Activated T-helper 1 cell treated with anti-CD3 and anti-CD28 coated beads, Interleukin-2, amount 50 U/mL, for 16 hours (primary cell): ENCODE measurements around the gene KCND3.

Experiments
- DNase-seq, 2 donors: peaks; one replicate each; pipeline ENCODE4 v3.0.0-alpha.2; 2020; ENCODE audit warnings: low read depth in 1 of 2, low spot score in 1 of 2

The KCND3 gene

GRCh38 chr1:111784273-111784901 is 205.1 kb downstream of the KCND3 start:
- DNase-seq = no peak

GRCh38 chr1:111779546-111779945 is 209.9 kb downstream of the KCND3 start:
- DNase-seq = no peak

- DNase-seq = no peak
These were observed 210.9 kb downstream of the KCND3 start for GRCh38 chr1:111778541-111779051.

GRCh38 chr1:111778066-111778465 is 211.4 kb downstream of the KCND3 start:
- no peak for DNase-seq

GRCh38 chr1:111777301-111777700 is 212.2 kb downstream of the KCND3 start:
- DNase-seq = no peak

- no peak for DNase-seq
These were observed 212.6 kb downstream of the KCND3 start for GRCh38 chr1:111776861-111777260.

GRCh38 chr1:111776391-111776790 is 213.1 kb downstream of the KCND3 start:
- no peak for DNase-seq

GRCh38 chr1:111775966-111776365 is 213.5 kb downstream of the KCND3 start:
- no peak for DNase-seq

- DNase-seq = no peak
These were observed 218.6 kb downstream of the KCND3 start for GRCh38 chr1:111770916-111771315.

GRCh38 chr1:111769517-111770146 is 219.8 kb downstream of the KCND3 start:
- peak in 1 of 2 donors; percentile 9 for DNase-seq

- DNase-seq = no peak
These were observed 220.8 kb downstream of the KCND3 start for GRCh38 chr1:111768625-111769024.

- no peak for DNase-seq
These were observed 221.4 kb downstream of the KCND3 start for GRCh38 chr1:111768023-111768422.

GRCh38 chr1:111762332-111762731 is 227.1 kb downstream of the KCND3 start:
- no peak for DNase-seq

GRCh38 chr1:111761717-111762116 is 227.8 kb downstream of the KCND3 start:
- no peak for DNase-seq

GRCh38 chr1:111758373-111758772 is 231.1 kb downstream of the KCND3 start:
- no peak for DNase-seq

- DNase-seq = no peak
These were observed 233.3 kb downstream of the KCND3 start for GRCh38 chr1:111756124-111756513.

- peak; percentile 82 to 89 for DNase-seq
These were observed 233.9 kb downstream of the KCND3 start, which contains the start of gene DDX20 for GRCh38 chr1:111755331-111756123. TSS of gene DDX20 (plus strand) at chr1:111755901. CDS start at chr1:111755925, 24 bp downstream.

GRCh38 chr1:111754984-111755330 is 234.5 kb downstream of the KCND3 start:
- DNase-seq = no peak

GRCh38 chr1:111751906-111752575 is 237.4 kb downstream of the KCND3 start:
- no peak for DNase-seq

GRCh38 chr1:111750856-111751255 is 238.6 kb downstream of the KCND3 start:
- no peak for DNase-seq

GRCh38 chr1:111749628-111750027 is 239.8 kb downstream of the KCND3 start:
- no peak for DNase-seq
